Measurements from ENCODE around the gene DGKI.

GRCh38 chr7:137820677-137821420, 25.9 kb downstream of the DGKI start:
- TF ChIP-seq, protein P1, sequence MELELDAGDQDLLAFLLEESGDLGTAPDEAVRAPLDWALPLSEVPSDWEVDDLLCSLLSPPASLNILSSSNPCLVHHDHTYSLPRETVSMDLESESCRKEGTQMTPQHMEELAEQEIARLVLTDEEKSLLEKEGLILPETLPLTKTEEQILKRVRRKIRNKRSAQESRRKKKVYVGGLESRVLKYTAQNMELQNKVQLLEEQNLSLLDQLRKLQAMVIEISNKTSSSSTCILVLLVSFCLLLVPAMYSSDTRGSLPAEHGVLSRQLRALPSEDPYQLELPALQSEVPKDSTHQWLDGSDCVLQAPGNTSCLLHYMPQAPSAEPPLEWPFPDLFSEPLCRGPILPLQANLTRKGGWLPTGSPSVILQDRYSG (CRISPR knock-in tag; IDR thresholded peaks at IDR 0.05), result no peak
- TF ChIP-seq ZNF343 (CRISPR knock-in tag; IDR thresholded peaks at IDR 0.05) (no peak), ZNF3 (CRISPR knock-in tag; IDR thresholded peaks at IDR 0.05) (no peak)
- TF ChIP-seq, protein P2, sequence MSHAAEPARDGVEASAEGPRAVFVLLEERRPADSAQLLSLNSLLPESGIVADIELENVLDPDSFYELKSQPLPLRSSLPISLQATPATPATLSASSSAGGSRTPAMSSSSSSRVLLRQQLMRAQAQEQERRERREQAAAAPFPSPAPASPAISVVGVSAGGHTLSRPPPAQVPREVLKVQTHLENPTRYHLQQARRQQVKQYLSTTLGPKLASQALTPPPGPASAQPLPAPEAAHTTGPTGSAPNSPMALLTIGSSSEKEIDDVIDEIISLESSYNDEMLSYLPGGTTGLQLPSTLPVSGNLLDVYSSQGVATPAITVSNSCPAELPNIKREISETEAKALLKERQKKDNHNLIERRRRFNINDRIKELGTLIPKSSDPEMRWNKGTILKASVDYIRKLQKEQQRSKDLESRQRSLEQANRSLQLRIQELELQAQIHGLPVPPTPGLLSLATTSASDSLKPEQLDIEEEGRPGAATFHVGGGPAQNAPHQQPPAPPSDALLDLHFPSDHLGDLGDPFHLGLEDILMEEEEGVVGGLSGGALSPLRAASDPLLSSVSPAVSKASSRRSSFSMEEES (CRISPR knock-in tag; IDR thresholded peaks at IDR 0.05), result no peak
- TF ChIP-seq, protein P3, sequence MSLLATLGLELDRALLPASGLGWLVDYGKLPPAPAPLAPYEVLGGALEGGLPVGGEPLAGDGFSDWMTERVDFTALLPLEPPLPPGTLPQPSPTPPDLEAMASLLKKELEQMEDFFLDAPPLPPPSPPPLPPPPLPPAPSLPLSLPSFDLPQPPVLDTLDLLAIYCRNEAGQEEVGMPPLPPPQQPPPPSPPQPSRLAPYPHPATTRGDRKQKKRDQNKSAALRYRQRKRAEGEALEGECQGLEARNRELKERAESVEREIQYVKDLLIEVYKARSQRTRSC (CRISPR knock-in tag; IDR thresholded peaks at IDR 0.05; ENCODE audit: low read depth), result no peak
